Measurements from ENCODE around the gene KIAA1210. TPM values are rescaled to one million over a fixed set of nuclear protein-coding genes. Genes with fewer than 3 reads are reported as not detected.

KIAA1210 gene
- total and polyA plus RNA-seq, 2 donors (not counting 1 experiment from before 2014, with no cell fraction given), result not detected

DNA sequence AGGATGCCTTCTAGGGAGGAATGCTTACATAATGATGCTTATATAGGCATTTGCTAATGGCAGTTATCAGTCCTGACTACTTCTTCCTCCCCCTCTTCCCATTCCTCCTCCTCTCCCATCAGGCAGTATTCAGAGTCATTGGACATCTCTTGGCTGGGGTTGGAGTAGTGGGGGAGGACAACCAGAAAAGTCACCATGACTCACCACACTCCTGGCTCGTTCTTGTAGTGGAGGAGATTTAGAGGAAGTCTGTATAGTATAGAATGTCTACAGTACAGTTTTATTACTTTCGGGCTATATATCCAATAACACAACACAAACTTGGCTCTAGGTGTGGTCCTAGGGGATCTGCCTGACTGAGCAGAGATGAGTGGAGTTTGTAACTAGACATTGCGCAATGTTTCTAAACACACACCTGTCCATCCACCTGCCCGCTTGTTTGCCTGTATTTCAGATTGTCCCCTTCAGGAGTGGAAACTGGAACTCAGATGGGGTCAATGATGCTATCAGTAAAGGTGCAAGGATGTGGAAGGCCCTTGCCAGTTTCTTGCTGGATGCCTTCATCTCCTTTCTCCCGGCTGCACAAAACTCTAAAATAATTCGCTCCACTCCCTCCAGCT lies 27.9 kb upstream of the KIAA1210 start:
- no peaks in the 10 kb centered on the region for H3K79me2 ChIP-seq (ENCODE audit: control insufficient read depth, insufficient read depth, low read length)

DNA sequence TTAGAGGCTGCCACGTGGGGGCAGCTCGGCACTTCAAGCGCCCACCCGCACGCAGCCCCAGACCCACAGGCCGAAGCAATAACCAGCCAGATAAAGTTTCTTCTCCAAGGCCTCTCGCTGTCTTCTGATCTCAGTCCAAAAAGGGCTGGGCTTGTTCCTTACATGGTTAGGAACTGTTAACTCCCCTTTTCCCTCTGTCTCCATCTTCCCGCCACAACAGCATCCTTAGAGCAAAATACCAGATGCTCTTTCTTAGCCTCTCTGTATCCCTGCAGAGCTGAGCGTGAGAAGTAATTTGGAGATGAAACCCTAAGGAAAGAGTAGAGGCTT lies 23.4 kb upstream of the KIAA1210 start:
- Histone ChIP-seq H3K9me3 (ENCODE audit: control insufficient read depth, insufficient read depth, low read depth, low read length) (no peaks in the 10 kb centered on the region), H3K4me3 (replicated peaks in 1 of 4; ENCODE audit: control extremely low read depth in 1 of 4, insufficient read depth in 1 of 4, low read depth in 3 of 4, low read length in 4 of 4) (no peak overlapping the region), H3K27ac (ENCODE audit: insufficient read depth, low read length) (no peak overlapping the region), H3K36me3 (ENCODE audit: control insufficient read depth, insufficient read depth, low read length) (no peaks in the 10 kb centered on the region), H3K79me2 (ENCODE audit: control insufficient read depth, insufficient read depth, low read length) (no peaks in the 10 kb centered on the region), H3K4me1 (ENCODE audit: control insufficient read depth, extremely low read depth, insufficient read depth, low read length) (no peaks in the 10 kb centered on the region), H3K27me3 (ENCODE audit: control insufficient read depth, insufficient read depth, low read length) (peaks cover 5% of the 10 kb centered on the region), H4K20me1 (ENCODE audit: control insufficient read depth, extremely low read depth, insufficient read depth, low read length) (no peaks in the 10 kb centered on the region), H3K4me2 (ENCODE audit: extremely low read depth, insufficient read depth, low read length) (no peak overlapping the region), H2AFZ (ENCODE audit: low read length) (no peak overlapping the region), H3K9ac (ENCODE audit: insufficient read depth, low read length) (no peak overlapping the region)
- TF ChIP-seq, protein P1, sequence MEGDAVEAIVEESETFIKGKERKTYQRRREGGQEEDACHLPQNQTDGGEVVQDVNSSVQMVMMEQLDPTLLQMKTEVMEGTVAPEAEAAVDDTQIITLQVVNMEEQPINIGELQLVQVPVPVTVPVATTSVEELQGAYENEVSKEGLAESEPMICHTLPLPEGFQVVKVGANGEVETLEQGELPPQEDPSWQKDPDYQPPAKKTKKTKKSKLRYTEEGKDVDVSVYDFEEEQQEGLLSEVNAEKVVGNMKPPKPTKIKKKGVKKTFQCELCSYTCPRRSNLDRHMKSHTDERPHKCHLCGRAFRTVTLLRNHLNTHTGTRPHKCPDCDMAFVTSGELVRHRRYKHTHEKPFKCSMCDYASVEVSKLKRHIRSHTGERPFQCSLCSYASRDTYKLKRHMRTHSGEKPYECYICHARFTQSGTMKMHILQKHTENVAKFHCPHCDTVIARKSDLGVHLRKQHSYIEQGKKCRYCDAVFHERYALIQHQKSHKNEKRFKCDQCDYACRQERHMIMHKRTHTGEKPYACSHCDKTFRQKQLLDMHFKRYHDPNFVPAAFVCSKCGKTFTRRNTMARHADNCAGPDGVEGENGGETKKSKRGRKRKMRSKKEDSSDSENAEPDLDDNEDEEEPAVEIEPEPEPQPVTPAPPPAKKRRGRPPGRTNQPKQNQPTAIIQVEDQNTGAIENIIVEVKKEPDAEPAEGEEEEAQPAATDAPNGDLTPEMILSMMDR (conservative IDR thresholded peaks at IDR 0.05 in 1 of 2, IDR thresholded peaks at IDR 0.05 in 1 of 2; ENCODE audit: low read depth in 1 of 2, low read length in 2 of 2), result no peak
- no peak for TF ChIP-seq EZH2 (IDR thresholded peaks at IDR 0.05; ENCODE audit: low read length, missing control alignments)
- DNase-seq (ENCODE audit: low read depth in 2 of 2), result no peak

More for the DNA sequence above, 27.9 kb upstream of the KIAA1210 start:
- Histone ChIP-seq H2AFZ (ENCODE audit: low read length) (no peak overlapping the region), H3K4me3 (replicated peaks in 1 of 4; ENCODE audit: control extremely low read depth in 1 of 4, insufficient read depth in 1 of 4, low read depth in 3 of 4, low read length in 4 of 4) (no peak overlapping the region), H3K9me3 (ENCODE audit: control insufficient read depth, insufficient read depth, low read depth, low read length) (no peaks in the 10 kb centered on the region), H3K9ac (ENCODE audit: insufficient read depth, low read length) (no peak overlapping the region), H3K27me3 (ENCODE audit: control insufficient read depth, insufficient read depth, low read length) (no peaks in the 10 kb centered on the region), H3K4me1 (ENCODE audit: control insufficient read depth, extremely low read depth, insufficient read depth, low read length) (no peaks in the 10 kb centered on the region), H3K36me3 (ENCODE audit: control insufficient read depth, insufficient read depth, low read length) (no peaks in the 10 kb centered on the region), H3K4me2 (ENCODE audit: extremely low read depth, insufficient read depth, low read length) (no peak overlapping the region), H4K20me1 (ENCODE audit: control insufficient read depth, extremely low read depth, insufficient read depth, low read length) (no peaks in the 10 kb centered on the region), H3K27ac (ENCODE audit: insufficient read depth, low read length) (no peak overlapping the region)
- TF ChIP-seq, protein P1 (conservative IDR thresholded peaks at IDR 0.05 in 1 of 2, IDR thresholded peaks at IDR 0.05 in 1 of 2; ENCODE audit: low read depth in 1 of 2, low read length in 2 of 2), result no peak
- TF ChIP-seq EZH2 (IDR thresholded peaks at IDR 0.05; ENCODE audit: low read length, missing control alignments), result no peak
- DNase-seq (ENCODE audit: low read depth in 2 of 2), result peak; percentile 5 to 75

DNA sequence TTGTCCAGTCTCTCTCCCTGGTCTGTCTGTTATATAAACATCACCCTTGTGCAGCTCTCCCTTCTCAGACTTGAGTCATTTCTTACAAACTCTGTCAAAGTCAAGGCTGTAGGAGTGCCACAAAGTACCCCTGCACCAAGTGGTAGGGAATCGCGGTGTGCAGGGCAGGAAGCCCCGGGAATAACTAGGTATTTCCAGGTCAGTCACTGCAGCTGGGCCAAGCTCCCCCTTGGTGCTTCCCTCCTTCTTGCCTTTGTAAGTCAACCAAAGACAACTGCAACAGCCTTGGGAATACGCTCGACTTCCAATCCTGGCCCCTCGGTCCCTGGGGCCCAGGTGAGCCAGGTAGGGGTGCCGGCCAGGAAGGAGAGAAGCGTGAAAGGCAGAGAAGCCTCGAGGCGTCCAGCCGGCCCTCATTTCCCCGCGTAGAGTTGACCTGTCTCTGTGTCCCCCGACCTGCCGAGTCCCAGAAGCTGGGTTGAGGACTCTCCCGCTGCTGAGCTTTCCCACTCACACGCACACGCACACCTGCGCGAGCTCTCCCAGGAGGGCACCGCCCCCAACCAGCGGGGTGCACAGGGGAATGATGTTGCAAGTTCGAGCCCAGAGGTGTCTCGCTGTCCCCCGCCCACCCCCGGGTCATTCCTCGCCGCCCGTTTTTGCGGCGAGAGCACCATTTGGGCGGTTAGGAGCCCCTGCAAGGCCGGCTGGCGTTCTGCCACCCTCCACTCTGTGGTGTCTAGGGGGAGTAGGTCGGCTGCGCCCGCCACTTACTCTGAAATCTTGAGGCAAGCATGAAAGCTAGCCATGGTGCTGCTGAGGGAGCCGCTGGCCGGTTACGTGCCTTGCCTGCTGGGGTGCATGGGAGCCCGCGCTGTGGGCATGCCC lies 22.8 kb upstream of the KIAA1210 start:
- no peak overlapping the region for H2AFZ ChIP-seq (ENCODE audit: low read length)
- no peaks in the 10 kb centered on the region for H4K20me1 ChIP-seq (ENCODE audit: control insufficient read depth, extremely low read depth, insufficient read depth, low read length)
- H3K4me2 ChIP-seq (ENCODE audit: extremely low read depth, insufficient read depth, low read length), result no peak overlapping the region
- no peak overlapping the region for H3K27ac ChIP-seq (ENCODE audit: insufficient read depth, low read length)
- no peaks in the 10 kb centered on the region for H3K4me1 ChIP-seq (ENCODE audit: control insufficient read depth, extremely low read depth, insufficient read depth, low read length)
- no peaks in the 10 kb centered on the region for H3K36me3 ChIP-seq (ENCODE audit: control insufficient read depth, insufficient read depth, low read length)
- H3K79me2 ChIP-seq (ENCODE audit: control insufficient read depth, insufficient read depth, low read length), result no peaks in the 10 kb centered on the region
- H3K27me3 ChIP-seq (ENCODE audit: control insufficient read depth, insufficient read depth, low read length), result peaks cover 5% of the 10 kb centered on the region
- TF ChIP-seq, protein P1 (conservative IDR thresholded peaks at IDR 0.05 in 1 of 2, IDR thresholded peaks at IDR 0.05 in 1 of 2; ENCODE audit: low read depth in 1 of 2, low read length in 2 of 2), result no peak
- no peak for TF ChIP-seq EZH2 (IDR thresholded peaks at IDR 0.05; ENCODE audit: low read length, missing control alignments)
- DNase-seq (ENCODE audit: low read depth in 2 of 2), result no peak
- no peak overlapping the region for H3K4me3 ChIP-seq (replicated peaks in 1 of 4; ENCODE audit: control extremely low read depth in 1 of 4, insufficient read depth in 1 of 4, low read depth in 3 of 4, low read length in 4 of 4)
- no peak overlapping the region for H3K9ac ChIP-seq (ENCODE audit: insufficient read depth, low read length)
- no peaks in the 10 kb centered on the region for H3K9me3 ChIP-seq (ENCODE audit: control insufficient read depth, insufficient read depth, low read depth, low read length)

All from fibroblast of lung (primary cell).